ENCODE data around the gene TBC1D25.
"Not testable (repeated sequence)": the region's sequence is repeated elsewhere in the genome, so short reads cannot be mapped to it uniquely, and the experiment has no call there.

TBC1D25 gene

GRCh38 chrX:48515842-48516241 lies 23.7 kb upstream of the TBC1D25 start:
- H3K27ac ChIP-seq: no peak overlapping the region
- DNase-seq (ENCODE audit: low spot score): no peak
- no peak for TF ChIP-seq CTCF (IDR thresholded peaks at IDR 0.05)

GRCh38 chrX:48516285-48516684 lies 23.2 kb upstream of the TBC1D25 start:
- H3K27ac ChIP-seq: no peak overlapping the region
- TF ChIP-seq CTCF (IDR thresholded peaks at IDR 0.05): no peak
- no peak for DNase-seq (ENCODE audit: low spot score)
- H3K4me3 ChIP-seq: no peak overlapping the region

More at GRCh38 chrX:48515842-48516241, 23.7 kb upstream of the TBC1D25 start:
- no peak overlapping the region for H3K4me3 ChIP-seq

- TF ChIP-seq CTCF (IDR thresholded peaks at IDR 0.05): no peak
- no peak overlapping the region for H3K4me3 ChIP-seq
Measured at GRCh38 chrX:48516987-48517386, 22.5 kb upstream of the TBC1D25 start.

GRCh38 chrX:48519481-48519880 lies 20.0 kb upstream of the TBC1D25 start:
- not testable (repeated sequence) for H3K27ac ChIP-seq; DNase-seq (ENCODE audit: low spot score); H3K4me3 ChIP-seq

More at GRCh38 chrX:48516987-48517386, 22.5 kb upstream of the TBC1D25 start:
- H3K27ac ChIP-seq: no peak overlapping the region
- no peak for DNase-seq (ENCODE audit: low spot score)

- H3K27ac ChIP-seq: no peak overlapping the region
- TF ChIP-seq CTCF (IDR thresholded peaks at IDR 0.05): no peak
- no peak overlapping the region for H3K4me3 ChIP-seq
- no peak for DNase-seq (ENCODE audit: low spot score)
Measured at GRCh38 chrX:48520455-48520854, 19.1 kb upstream of the TBC1D25 start.

- no peak for TF ChIP-seq CTCF (IDR thresholded peaks at IDR 0.05)
- Histone ChIP-seq H3K4me3 (peak overlapping the region; percentile 77), H3K27ac (no peak overlapping the region)
- no peak for DNase-seq (ENCODE audit: low spot score)
Measured at GRCh38 chrX:48520976-48521352, 18.6 kb upstream of the TBC1D25 start.

GRCh38 chrX:48521353-48522243 lies 17.9 kb upstream of the TBC1D25 start, which contains the start of gene EBP:
Gene EBP (plus strand): TSS chrX:48521808. CDS start chrX:48523772, 1,964 bp downstream.
- no peak for TF ChIP-seq CTCF (IDR thresholded peaks at IDR 0.05)
- peak within 1 kb of the TSS; percentile 39 to 80 for H3K27ac ChIP-seq

More at GRCh38 chrX:48521353-48522243, 17.9 kb upstream of the TBC1D25 start, which contains the start of gene EBP:
- DNase-seq (ENCODE audit: low spot score): peak; percentile 88
- H3K4me3 ChIP-seq: peak within 1 kb of the TSS; percentile 77
